Measurements from ENCODE around the gene PICK1. TPM values are rescaled to one million over a fixed set of nuclear protein-coding genes. Genes with fewer than 3 reads are reported as not detected.

PICK1 gene
- total and polyA plus RNA-seq, 10 of the 15 experiments (the other 5 are each of a cell fraction or from before 2014, with no cell fraction given), result 0.07 to 19.2 (median 10.9) TPM

GRCh38 chr22:38077595-38077994 lies 20.4 kb downstream of the PICK1 start:
- WGBS (ENCODE audit: insufficient coverage, insufficient replicate concordance, low lambda C conversion rate, missing lambda C conversion rate), result 25% methylated on average over 12 of the region's 14 CpGs
- no peaks in the 10 kb centered on the region for H3K4me1 ChIP-seq (ENCODE audit: control insufficient read depth, insufficient read depth, low read length)
- ChIA-PET POLR2A (no interaction called here), SMC1A (ENCODE audit: uncharacterized antibody, unreplicated experiment) (no interaction called here), RAD21 (ENCODE audit: unreplicated experiment) (no interaction called here), CTCF (no interaction called here)
- ATAC-seq (no peak), FAIRE-seq (no peak), DNase-seq (ENCODE audit: low read depth, low spot score) (no peak)
- H4K20me1 ChIP-seq (ENCODE audit: control insufficient read depth, insufficient read depth), result no peaks in the 10 kb centered on the region
- in situ Hi-C loops (cut with MboI) (no loop called here), intact Hi-C loops (cut with micrococcal nuclease; ENCODE audit: unreplicated experiment) (no loop called here)
- H3K9ac ChIP-seq (ENCODE audit: control insufficient read depth, insufficient read depth, low read length), result no peak overlapping the region
- H3K4me2 ChIP-seq (ENCODE audit: control insufficient read depth, insufficient read depth), result no peak overlapping the region
- TF ChIP-seq HDAC6 (IDR thresholded peaks at IDR 0.05; ENCODE audit: unreplicated experiment) (no peak), SMC3 (IDR thresholded peaks at IDR 0.05; ENCODE audit: borderline replicate concordance, low read length) (no peak), BACH1 (IDR thresholded peaks at IDR 0.05; ENCODE audit: borderline replicate concordance) (no peak), ZNF207 (IDR thresholded peaks at IDR 0.05; ENCODE audit: borderline replicate concordance) (no peak)
- H3K36me3 ChIP-seq (ENCODE audit: control insufficient read depth in 2 of 2, insufficient read depth in 2 of 2, low read length in 1 of 2), result no peaks in the 10 kb centered on the region
- H3K27me3 ChIP-seq (replicated peaks in 1 of 2; ENCODE audit: control insufficient read depth in 2 of 2, insufficient read depth in 2 of 2, low read length in 1 of 2), result peaks cover 8 to 9% of the 10 kb centered on the region in 2 experiments; a peak in 3 of 4 replicates
- H3K79me2 ChIP-seq (ENCODE audit: control insufficient read depth, insufficient read depth, low read length), result no peaks in the 10 kb centered on the region
- H2AFZ ChIP-seq (ENCODE audit: control insufficient read depth, low read depth, low read length), result no peak overlapping the region
- H3K9me3 ChIP-seq (replicated peaks; ENCODE audit: control insufficient read depth, insufficient read depth, low read length), result no peaks in the 10 kb centered on the region
- H3K4me3 ChIP-seq, result no peak overlapping the region
- BruUV-seq (replicated peaks), result no TSS peak
- H3K27ac ChIP-seq (ENCODE audit: control insufficient read depth, insufficient read depth), result no peak overlapping the region

- Histone ChIP-seq H3K27ac (ENCODE audit: control insufficient read depth, insufficient read depth) (no peak overlapping the region), H3K9ac (ENCODE audit: control insufficient read depth, insufficient read depth, low read length) (no peak overlapping the region), H3K9me3 (replicated peaks; ENCODE audit: control insufficient read depth, insufficient read depth, low read length) (no peaks in the 10 kb centered on the region), H3K79me2 (ENCODE audit: control insufficient read depth, insufficient read depth, low read length) (no peaks in the 10 kb centered on the region), H4K20me1 (ENCODE audit: control insufficient read depth, insufficient read depth) (no peaks in the 10 kb centered on the region), H3K36me3 (ENCODE audit: control insufficient read depth in 2 of 2, insufficient read depth in 2 of 2, low read length in 1 of 2) (no peaks in the 10 kb centered on the region), H3K4me1 (ENCODE audit: control insufficient read depth, insufficient read depth, low read length) (no peaks in the 10 kb centered on the region), H3K4me2 (ENCODE audit: control insufficient read depth, insufficient read depth) (no peak overlapping the region), H3K27me3 (replicated peaks in 1 of 2; ENCODE audit: control insufficient read depth in 2 of 2, insufficient read depth in 2 of 2, low read length in 1 of 2) (peaks cover 8 to 9% of the 10 kb centered on the region in 2 experiments; a peak in 3 of 4 replicates), H3K4me3 (no peak overlapping the region), H2AFZ (ENCODE audit: control insufficient read depth, low read depth, low read length) (no peak overlapping the region)
- 73% methylated on average over 19 of the region's 22 CpGs for WGBS (ENCODE audit: insufficient coverage, insufficient replicate concordance, low lambda C conversion rate, missing lambda C conversion rate)
- ChIA-PET SMC1A (ENCODE audit: uncharacterized antibody, unreplicated experiment) (no interaction called here), RAD21 (ENCODE audit: unreplicated experiment) (no interaction called here), CTCF (no interaction called here), POLR2A (no interaction called here)
- no TSS peak for BruUV-seq (replicated peaks)
- no peak for ATAC-seq
- DNase-seq (ENCODE audit: low read depth, low spot score), result no peak
- intact Hi-C loops (cut with micrococcal nuclease; ENCODE audit: unreplicated experiment) (no loop called here), in situ Hi-C loops (cut with MboI) (no loop called here)
- FAIRE-seq, result no peak
- TF ChIP-seq MLLT1 (IDR thresholded peaks at IDR 0.05) (no peak), CUX1 (IDR thresholded peaks at IDR 0.05; ENCODE audit: insufficient replicate concordance, low read depth, low read length) (no peak), RB1 (IDR thresholded peaks at IDR 0.05; ENCODE audit: borderline replicate concordance) (no peak), SPI1 (IDR thresholded peaks at IDR 0.05; ENCODE audit: borderline replicate concordance, insufficient read depth, low read depth, low read length) (no peak), MAX (IDR thresholded peaks at IDR 0.05; ENCODE audit: low read depth, low read length) (no peak)
Measured at GRCh38 chr22:38078046-38078840, 21.0 kb downstream of the PICK1 start.
